GM18858 (cell line): ENCODE data around the gene SERGEF.
A peak's percentile ranks its signal among the peaks of the same experiment; 100 is the strongest.

Experiments
- ATAC-seq: cut with Tn5 transposase; IDR thresholded peaks from one replicate; pipeline ENCODE4 v1.9.1; 2021; ENCODE audit not compliant: unreplicated experiment

Gene SERGEF

DNA sequence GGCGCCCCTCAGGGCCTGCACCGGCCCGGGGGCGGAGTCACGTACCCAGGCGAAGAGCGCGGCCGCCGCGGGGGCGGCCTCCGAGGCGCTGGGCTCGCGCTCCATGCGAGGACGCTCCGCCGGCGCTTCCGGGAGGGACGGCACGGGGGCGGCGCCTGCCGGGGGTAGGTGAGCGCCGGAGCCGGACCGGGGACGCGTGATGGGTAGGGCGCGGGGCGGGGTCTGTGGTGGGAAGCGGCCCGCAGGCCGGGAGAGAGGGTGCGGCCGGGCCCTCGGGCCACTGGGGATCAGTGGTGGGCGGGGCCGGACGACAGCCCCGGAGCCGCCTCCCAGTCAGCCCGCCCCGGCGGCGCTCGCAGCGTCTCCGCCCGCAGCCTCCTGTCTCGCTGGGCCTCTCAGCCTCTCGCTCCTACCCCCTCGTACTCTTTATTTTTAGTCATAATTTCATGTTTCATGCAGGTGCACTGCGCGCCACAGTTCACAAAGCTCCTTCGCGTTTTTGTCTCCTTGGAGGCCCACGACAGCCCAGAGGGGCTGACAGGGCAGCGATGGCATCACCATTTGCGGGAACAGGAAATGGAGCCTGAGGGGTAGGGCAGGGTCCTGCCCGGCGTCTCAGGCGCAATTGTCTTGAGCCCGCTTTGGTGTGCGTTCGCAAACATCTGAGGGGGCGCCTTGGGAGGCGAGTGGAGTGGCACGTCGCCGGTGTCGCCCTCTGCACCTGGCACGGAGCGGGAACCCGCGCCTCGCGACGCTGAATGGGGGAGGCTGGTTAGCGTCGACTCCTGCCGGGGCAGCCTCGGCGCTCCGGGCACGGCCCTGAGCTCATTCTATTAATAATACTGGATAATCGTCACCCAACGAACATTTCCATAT is at the start of gene SERGEF:
SERGEF (minus strand) TSS at position 142 of the 876 bp plus-strand sequence; CDS start at position 105, 37 bp downstream.
- ATAC-seq = peak; percentile 87

DNA sequence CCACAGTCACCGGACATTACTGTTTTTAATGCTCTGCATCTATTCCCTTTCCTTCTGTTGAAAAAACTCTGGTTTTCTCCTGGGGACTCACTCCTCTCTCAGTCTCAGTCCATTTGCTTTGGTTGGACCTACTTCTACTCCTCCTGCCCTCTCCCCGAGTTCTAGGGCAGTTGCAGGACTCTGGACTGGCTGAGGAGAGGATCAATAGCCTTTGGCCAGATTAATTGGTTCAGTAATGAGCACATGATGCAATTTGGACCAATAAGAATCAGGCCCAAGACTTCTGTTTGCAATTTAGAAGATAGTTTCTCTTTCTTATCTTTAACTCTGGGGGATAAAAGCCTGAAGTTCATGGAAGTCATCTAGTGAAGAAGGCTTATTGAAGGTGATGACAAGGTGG is 48.5 kb upstream of the SERGEF start:
- no peak for ATAC-seq

DNA sequence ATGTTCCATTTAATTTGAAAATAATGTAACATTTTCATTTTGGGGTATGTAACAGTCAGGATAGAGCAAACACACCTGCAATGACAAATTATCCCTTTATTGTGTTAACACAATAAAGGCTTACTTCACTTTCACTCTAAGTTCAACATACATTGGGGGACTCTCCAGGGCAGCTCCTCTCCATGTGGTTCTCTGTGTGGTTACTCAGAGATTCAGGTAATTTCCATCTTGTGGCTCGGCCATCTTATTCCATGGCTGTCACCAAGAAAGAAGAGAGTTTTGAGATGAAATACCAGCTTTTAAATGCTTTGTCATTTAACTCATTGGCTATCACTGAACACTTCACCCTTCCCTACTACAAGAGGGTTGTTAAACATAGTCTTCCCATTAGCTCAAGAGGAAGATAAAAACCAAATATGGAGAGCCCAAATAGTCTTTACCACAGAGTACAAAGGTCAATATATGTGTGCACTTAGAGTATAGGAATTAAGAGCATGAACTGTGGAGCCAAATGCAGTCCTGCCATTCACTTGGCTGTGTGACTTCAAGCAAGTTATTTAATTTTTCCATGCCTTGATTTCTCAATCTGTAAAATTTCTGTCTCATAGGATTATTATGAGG is 43.8 kb upstream of the SERGEF start:
- ATAC-seq = no peak

DNA sequence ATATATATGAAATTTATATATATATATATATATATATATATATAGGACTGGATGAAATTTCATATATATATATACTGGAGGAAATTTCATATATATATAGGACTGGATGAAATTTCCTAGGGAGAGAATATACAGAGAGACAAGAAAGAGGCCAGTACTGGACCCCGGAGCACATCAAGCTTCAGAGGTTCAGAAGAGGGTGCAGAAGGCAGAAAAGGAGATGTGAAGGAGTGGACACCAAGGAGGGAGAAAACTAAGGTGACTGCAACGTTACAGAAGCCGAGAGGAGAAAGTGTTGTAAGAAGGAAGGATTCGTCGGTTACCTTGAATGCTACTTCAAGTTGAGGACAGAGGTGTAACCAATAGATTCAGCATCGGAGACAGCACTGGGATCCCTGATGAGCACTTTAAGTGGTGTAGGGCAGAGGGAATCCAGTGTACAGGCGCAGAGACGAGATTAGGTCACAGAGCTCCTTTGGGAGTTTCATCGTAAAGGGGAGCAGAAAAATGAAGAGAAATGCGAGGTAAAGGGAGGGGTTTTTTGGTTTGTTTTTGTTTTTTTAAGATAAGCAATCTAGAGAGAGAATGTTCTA is 41.8 kb upstream of the SERGEF start:
- ATAC-seq = no peak

DNA sequence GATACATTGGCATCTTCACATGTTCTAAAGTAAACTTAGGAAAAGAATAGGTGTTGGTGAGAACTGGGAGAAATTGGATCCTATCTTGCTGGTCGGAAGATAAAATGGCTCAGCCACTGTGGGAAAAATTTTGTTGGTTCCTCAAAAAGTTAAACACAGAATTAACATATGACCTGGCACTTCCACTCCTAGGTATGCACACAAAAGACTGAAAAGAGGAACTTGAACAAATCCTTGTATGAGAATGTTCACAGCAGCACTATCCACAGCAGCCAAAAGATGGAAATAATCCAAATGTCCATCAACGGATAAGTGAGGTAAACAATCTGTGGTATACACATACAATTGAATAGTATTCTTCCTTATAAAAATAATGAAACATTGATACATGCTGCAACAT is 38.0 kb upstream of the SERGEF start:
- ATAC-seq = no peak

DNA sequence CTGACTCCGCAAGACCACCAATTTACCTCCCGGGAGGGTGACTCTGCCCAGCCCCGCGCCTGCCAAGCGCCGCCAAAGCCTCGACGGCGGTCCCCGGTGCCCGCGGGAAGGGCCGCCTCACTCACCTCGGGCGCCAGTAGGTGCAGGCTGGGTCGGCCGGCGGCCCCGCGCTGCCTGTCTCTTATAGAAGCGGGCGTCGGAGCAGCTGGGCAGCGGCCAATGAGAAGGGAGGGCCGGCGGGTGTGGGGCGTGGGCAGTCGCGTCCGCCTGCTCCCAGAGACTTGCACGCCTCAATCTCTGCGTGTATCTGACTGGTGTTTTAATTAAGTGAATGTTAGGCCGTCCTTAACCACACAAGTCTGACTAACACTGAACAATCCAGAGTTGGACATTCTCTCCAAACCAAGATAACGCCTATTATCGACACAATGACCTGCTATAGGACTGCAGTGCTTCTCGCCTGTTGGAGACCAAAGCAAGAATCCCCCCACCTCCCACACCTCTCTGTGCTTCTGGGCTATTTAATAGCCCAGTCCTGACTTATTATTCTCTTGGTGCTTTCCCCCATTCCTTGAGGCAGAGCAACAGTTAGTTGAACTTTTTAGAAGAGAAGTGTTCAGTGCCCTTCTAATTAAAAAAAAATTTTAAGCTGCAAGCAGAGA is 33.4 kb upstream of the SERGEF start, which contains the start of gene TPH1:
TPH1 (minus strand) TSS at position 154 of the 662 bp plus-strand sequence. CDS start 5,507 bp downstream, outside the sequence.
- no peak for ATAC-seq

DNA sequence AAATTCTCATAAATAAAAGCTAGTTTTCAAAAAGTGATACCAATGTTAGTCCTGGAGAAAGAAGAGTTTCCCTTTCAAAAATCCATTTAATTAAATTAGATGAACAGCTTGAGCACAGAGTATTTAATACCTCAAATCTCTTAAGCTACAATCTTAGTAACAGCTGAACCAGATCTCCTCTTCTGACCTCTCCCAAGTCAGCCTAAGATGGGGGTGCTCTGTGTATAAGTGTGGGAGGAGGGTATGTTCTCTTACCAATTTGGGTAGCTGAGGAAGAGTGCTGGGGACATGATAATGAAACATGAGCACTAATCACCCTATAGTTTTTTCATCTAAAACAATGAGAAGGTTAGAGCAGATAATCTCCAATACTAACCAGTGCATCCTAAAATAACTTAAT is 23.6 kb upstream of the SERGEF start:
- ATAC-seq = no peak

DNA sequence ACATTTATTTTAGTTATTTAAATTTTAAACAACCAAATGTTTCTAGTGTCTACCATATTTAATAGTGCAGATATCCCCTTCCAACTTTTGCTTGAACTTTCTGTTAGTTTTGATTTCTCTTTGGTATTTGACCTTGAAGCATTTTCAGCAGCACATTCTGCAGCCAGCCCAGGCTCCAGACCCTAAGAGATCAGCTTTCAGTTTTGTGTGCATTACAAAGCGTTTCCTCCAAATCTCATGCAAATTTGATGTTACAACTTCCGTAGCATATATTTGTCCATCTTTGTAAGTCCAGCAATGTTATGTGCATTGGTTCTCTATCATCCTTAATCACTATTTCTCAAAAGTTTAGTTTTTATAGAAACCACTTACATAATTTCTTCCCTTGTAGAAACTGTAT is 14.6 kb upstream of the SERGEF start:
- no peak for ATAC-seq

DNA sequence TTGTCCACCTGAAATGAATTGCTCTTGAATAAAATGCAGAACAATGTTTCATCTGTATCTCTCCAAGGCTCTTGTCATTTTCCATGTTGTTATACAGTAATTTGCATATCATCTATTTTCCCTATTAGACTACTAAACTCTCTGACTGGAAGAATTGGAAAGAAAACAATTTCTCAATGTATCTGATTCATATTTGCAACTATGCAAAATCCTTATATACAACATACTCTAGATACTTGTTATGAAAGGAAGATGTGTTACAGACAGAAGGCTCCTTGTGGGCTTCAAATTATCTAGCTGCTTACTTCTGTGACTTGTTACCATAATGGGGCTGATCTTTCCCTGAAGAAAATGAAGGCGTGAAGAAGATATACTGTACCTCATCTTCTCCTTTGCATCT is 9.6 kb upstream of the SERGEF start:
- ATAC-seq = no peak

DNA sequence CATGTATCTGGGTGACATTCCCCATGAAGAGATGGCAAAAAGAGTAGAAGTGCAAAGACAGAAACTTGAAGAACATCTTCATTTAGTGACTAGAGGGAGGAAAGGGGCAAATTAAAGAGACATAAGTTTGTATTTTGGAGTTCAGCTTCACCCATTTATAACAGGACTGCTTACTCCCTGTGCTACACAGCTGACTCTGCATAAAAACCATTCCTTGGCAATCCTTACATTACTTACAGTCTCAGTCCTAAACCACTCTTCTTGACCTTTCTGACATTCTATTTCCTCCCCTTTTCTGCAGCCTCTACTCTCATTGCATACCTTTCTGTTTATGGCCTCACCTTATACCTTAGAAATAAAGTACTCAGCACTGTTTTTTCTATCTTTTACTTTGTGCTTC is 6.8 kb upstream of the SERGEF start:
- ATAC-seq = no peak

DNA sequence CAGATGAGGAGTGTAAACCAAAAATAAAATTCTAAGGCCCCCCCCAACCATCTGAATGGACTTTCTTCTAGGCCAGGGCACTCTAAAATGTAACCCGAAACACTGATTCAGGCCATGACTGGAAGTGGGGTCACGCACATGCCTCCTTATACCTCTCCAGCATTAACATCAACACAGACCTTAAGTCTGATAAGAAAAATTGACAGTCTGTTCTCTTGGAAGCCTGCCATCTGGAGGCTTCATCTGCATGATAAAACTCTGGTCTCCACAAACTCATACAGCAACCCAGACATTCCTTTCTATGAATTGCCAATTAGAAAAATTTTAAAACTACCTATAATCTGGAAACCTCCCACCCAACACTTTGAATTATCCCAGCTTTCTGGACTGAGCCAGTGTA is 3.9 kb upstream of the SERGEF start:
- ATAC-seq = no peak

DNA sequence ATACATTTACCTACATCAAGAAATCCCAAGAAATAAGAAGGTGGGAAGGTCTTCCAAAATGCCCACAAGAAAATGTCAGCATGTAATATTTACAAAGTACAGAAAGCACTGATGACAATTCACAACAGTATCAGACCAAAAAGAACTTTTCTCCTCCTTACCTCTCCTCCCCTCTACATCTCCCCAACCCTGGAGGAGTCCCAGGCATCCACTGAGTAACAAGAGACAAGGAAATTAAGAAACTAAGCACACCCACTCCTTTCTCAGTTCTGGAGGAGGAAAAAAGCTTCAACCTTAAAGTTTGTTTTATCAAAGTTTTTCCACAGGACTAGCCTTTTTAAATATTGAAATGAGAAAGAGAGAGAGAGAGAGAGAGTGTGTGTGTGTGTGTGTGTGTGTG is 2.0 kb upstream of the SERGEF start:
- no peak for ATAC-seq

DNA sequence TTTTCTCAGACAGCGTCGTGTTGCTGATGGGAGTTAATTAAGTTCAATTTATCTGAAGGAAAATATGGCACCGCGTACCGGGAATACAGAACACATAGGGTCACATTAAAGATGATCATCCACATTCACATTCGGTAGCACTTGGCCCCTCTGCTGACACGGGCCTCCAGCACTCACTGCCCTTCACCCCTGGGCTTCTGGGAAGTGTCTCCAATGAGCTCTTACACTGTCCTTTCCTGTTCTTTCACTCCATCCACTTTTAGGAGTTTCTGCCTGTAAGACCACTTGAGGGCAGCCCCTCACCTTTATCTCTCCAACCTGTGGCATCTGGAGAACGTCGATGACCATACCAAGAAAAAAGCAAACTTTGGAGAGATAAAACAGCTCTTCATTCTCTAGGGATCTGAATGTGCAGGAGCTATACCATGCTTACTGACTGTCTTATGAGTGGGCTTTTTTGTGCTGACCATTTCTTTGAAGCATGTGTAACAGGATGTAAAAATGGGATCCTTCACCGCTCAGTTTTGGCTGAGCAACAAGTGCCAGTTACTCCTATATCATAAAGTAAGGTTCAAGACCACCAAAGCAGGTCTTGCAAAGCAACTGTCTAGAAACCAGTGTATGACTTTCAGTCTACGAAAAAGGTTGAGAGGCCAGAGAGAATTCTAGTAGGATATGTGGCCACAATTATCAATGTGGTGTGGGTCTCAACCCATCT is 1.1 kb upstream of the SERGEF start:
- ATAC-seq = no peak

DNA sequence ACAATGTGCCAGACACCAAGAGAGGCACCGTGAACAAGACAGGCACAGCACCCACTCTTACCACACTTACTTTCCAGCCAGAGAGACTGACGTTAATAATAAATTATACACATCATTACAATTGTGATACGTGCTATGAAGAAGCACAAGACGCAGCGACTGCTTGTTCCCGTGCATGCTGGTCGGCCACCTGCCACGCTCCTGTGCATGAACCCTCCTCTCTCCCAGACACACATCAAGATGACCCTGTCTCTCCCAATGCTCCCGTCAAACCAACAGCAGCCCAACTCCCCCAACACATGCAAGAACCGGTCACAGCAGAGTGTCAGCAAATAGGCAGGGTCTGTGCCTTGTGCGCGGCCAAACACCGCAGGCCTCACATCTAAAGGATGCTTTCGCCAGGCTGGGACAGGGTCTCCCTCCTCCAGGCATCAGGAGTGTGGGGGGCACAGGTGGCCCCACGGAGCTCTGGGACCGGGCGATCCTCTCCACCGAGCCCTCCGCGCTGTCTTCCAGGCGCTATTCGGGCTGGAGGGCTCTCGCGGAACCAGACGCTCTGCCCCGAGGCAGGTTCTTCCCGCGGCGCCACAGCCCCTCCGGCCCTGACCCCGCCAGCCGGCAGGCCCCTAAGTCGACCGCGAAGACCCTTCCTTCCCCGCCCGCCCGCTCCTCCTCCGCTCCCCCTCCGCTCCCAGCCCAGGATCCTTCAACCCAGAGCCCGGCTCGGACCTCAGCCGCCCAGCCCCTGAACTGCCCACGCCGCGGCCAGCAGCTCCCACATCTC is 533 bp downstream of the SERGEF start:
- ATAC-seq = no peak

DNA sequence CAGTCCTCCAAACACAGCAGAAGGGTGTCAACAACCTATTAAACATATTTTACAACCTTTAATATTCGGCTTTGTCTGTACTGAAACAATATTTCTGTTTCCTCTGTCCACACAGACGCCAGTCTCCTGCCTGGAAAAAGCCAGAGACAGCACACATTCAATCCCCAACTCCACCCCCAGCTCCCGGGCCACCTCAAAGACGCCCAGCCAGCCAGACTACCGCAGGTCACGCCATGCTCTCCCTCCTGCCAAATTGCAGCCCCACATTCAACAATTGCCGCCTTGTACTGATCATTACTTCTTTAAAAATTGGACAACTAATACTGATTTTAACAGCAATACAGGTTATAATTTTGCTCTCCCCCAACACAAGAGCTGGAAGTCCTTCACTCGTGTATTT is 1.2 kb downstream of the SERGEF start:
- ATAC-seq = no peak

DNA sequence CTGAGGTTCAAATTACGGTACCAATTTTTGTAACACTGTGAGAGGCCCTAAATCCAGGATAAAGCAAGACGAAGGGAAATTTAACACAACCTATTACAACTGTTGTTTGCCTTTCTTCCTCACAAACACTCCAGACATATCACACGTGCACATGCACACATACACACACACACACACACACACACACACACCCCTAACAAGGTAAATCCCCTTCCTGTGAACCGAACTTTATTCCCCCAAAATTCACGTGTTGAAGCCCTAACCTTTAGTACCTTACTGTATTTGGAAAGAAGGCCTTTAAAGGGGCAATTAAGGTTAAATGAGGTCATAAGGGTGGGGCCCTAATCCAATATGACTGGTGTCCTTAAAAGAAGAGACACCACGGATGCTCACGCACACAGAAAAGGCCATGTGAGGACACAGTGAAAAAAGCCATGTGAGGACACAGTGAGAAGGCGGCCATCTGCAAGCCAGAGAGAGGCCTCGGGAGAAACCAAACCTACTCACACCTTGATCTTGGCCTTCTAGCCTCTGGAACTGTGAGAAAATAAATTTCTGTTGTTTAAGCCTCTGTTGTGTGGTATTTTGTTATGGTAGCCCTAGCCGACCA is 1.8 kb downstream of the SERGEF start:
- ATAC-seq = no peak

DNA sequence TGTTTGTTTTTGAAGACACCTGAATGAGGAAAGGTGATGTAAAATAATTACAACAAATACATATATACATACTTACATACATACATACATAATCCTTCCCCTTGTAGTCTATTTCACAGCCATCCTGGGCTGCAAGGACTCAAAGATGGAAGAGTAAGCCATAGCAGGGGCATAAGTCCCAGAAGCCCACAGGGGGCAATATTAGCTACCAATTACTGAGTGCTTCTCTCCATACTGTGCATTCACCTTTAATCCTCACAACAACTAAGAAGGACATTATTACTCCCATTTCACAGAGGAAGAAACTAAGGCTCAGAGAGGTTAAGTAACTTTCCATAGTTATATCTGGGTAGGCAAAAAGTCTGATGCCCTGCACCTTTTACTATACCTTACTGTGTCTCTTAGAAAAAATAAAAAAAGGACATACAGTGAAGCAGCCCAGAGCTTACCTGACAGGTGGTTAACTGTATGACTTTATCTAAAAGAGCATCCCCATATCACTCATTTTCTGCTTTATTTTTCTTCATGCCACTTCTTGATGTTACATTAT is 2.7 kb downstream of the SERGEF start:
- no peak for ATAC-seq

DNA sequence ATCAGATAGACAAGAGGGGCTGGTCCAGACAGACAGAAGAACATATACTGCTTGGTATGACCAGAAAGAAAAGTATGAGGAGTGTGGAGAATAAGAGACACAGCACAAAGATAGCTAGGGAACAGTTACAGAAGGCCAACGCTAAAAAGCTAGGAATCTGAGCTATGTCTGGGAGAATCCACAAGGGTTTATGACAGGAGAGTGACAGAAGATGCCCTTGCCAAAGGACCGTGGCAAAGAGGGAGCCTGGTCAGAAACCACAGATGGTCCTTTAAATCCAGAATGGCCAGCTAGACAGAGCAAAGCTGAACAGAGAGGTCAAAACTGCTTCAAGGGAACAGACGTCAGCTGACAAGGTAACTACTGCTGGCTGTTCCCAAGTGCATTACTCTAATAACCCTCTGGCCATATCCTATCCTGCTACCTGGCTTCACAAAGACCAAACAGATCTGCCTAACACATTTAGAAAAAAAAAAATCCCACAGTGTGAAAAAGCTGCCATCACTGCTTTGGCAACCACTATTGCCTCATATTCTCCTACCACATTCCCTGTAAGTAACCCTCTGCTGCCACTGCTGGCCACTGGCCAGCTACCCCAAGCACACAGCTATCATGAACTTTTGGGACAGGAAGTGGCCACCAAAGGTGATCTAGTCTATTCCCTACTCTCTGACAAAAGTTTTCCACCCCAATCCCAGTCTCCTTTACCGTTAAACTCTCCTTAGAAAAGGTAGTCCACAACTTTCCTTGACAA is 7.3 kb downstream of the SERGEF start:
- no peak for ATAC-seq

DNA sequence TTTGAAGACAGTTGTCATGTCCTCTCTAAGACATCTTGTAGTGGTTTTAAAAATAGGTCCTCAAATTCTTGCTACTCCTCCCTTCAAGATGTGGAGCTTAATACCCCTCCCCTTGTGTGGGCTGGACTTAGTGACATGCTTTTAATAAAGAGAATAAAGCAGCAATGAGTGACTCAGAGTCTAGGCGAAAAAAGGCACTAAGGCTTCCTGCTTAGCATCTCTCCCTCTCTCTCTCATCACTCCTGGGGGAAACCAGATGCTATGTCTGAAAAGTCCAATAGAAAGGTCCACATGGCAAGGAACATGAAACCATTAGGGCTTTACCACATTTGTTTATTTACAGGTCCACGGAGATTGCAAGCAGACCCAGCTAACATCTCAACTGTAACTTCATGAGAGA is 11.7 kb downstream of the SERGEF start:
- no peak for ATAC-seq
